Uterus (tissue), 2 donors: ENCODE data around the gene KRTAP5-2.

Source experiments
- POLR2A ChIP-seq, 2 donors: fragments of 450-650 bp; IDR thresholded peaks; one replicate each; pipeline ENCODE4 v1.6.1; 2016; ENCODE audit warnings: antibody characterized with exemption in 2 of 2, mild to moderate bottlenecking in 1 of 2, moderate library complexity in 1 of 2
- TF ChIP-seq, protein P1 (sequence below), 4 experiments: fragments of 200-600 bp in 2 of 4; fragments of 450-650 bp in 2 of 4; sonication (generic) in 2 of 4; IDR thresholded peaks; one replicate each; pipeline ENCODE4 v1.5.1; 2016 to 2019; ENCODE audit warnings: antibody characterized with exemption in 4 of 4, mild to moderate bottlenecking in 2 of 4, moderate library complexity in 1 of 4

DNA sequence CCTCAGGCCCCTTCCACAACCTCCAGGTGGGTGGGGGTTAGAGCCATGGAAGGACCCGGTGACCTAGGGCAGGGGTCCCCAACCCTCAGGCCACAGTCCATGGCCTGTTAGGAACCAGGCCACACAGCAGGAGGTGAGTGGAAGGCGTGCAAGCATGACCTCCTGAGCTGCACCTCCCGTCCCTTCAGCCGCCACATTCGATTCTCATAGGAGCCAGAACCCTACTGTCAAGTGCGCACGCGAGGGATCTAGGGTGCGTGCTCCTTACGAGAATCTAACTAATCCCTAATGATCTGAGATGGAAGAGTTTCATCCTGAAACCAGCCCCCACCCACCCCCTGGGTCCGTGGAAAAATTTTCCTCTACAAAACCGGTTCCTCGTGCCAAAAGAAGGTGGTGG lies 27.4 kb upstream of the KRTAP5-2 start:
- TF ChIP-seq, protein P1, sequence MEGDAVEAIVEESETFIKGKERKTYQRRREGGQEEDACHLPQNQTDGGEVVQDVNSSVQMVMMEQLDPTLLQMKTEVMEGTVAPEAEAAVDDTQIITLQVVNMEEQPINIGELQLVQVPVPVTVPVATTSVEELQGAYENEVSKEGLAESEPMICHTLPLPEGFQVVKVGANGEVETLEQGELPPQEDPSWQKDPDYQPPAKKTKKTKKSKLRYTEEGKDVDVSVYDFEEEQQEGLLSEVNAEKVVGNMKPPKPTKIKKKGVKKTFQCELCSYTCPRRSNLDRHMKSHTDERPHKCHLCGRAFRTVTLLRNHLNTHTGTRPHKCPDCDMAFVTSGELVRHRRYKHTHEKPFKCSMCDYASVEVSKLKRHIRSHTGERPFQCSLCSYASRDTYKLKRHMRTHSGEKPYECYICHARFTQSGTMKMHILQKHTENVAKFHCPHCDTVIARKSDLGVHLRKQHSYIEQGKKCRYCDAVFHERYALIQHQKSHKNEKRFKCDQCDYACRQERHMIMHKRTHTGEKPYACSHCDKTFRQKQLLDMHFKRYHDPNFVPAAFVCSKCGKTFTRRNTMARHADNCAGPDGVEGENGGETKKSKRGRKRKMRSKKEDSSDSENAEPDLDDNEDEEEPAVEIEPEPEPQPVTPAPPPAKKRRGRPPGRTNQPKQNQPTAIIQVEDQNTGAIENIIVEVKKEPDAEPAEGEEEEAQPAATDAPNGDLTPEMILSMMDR (IDR thresholded peaks at IDR 0.05): no peak
- no peak for TF ChIP-seq POLR2A (IDR thresholded peaks at IDR 0.05)
